Measurements from ENCODE around the gene MEST.
A peak's percentile ranks its signal among the peaks of the same experiment; 100 is the strongest.

Gene MEST

DNA sequence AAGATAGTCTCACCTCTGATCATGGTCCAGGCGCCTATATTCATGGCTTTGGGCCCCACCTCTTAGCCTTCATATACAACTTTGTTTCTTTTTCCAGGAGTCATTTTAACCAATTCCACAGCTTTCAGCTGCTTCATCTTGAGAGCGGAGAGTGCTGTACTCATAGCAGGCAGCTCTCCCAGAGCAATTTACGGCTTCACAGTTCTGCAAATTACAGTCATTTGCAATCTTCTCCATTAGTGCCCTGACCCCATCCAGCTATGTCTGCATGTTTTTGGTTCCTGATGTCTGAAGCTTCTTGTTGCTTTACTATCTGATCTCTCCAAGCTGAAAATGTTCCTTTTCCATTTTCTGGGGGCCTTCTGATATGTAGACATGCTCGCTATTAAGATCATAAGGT is 18.0 kb upstream of the MEST start:
- H3K4me3 ChIP-seq (ENCODE audit: low read depth, low read length), result no peak overlapping the region
- TF ChIP-seq, protein P1, sequence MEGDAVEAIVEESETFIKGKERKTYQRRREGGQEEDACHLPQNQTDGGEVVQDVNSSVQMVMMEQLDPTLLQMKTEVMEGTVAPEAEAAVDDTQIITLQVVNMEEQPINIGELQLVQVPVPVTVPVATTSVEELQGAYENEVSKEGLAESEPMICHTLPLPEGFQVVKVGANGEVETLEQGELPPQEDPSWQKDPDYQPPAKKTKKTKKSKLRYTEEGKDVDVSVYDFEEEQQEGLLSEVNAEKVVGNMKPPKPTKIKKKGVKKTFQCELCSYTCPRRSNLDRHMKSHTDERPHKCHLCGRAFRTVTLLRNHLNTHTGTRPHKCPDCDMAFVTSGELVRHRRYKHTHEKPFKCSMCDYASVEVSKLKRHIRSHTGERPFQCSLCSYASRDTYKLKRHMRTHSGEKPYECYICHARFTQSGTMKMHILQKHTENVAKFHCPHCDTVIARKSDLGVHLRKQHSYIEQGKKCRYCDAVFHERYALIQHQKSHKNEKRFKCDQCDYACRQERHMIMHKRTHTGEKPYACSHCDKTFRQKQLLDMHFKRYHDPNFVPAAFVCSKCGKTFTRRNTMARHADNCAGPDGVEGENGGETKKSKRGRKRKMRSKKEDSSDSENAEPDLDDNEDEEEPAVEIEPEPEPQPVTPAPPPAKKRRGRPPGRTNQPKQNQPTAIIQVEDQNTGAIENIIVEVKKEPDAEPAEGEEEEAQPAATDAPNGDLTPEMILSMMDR (conservative IDR thresholded peaks at IDR 0.05; ENCODE audit: low read depth, low read length), result no peak
- no peak for DNase-seq (ENCODE audit: low read depth)

DNA sequence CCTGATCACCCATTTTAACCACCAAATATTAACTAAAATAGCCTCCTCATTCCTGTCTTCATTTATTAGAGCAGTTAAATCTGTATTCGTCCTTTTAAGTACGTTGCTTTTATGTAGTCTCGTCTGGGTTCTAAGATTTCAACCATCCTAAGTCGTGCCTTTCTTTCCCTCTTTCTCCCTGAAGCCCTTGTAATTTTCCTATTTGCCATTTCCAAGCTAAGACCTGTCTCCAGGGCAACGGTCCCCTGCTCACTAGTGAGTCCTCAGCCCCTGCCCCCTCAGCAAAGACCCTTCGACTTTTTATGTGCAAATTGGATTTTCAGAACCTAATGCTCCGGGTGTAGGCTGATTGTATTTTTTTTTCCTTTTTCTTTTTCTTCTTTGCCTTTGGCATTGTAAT is 16.1 kb upstream of the MEST start:
- TF ChIP-seq, protein P1 (conservative IDR thresholded peaks at IDR 0.05; ENCODE audit: low read depth, low read length), result no peak

DNA sequence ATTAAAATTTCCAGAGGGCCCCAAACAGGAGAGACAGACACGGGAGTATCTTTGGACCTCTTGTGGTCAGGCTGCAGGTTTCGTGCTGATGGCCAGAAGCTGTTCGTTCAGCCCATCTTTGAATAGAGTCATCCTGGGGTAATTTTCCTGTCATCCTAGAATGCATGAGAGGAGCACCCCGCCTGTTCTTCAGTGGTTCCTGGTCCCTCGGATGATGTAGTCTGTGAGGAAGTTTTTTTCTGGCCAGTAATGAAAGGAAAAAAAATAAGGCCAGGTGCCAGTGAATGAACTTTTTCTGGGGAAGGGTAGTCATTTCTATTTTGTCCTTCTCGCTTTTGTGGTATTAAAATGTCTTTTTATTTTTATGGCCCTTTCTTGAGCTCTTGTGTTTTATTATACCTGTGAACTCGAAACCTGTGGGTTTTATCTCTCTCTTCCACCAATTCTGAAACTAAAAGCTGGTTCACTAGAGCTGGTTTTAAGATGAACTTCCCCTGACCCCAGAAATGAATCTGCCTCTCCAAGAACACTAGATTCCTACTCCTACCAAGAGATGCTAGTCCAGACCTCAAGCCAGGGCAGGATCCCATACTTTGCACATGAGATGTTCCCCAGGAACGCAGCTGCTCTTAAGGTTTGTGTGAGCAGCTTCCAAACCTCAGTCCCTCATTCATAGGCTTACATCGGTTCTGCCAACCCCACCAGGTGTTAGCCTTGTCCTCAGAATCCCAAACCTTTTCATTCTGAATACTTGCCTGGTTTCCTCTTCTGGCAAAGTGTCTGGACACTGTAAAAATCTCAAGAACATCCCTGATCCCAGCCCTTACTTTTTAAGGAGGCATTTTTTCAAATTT is 15.4 kb upstream of the MEST start:
- TF ChIP-seq, protein P1 (conservative IDR thresholded peaks at IDR 0.05; ENCODE audit: low read depth, low read length), result no peak
- DNase-seq (ENCODE audit: low read depth), result no peak

More for the DNA sequence above, 16.1 kb upstream of the MEST start:
- no peak for DNase-seq (ENCODE audit: low read depth)
- no peak overlapping the region for H3K4me3 ChIP-seq (ENCODE audit: low read depth, low read length)

DNA sequence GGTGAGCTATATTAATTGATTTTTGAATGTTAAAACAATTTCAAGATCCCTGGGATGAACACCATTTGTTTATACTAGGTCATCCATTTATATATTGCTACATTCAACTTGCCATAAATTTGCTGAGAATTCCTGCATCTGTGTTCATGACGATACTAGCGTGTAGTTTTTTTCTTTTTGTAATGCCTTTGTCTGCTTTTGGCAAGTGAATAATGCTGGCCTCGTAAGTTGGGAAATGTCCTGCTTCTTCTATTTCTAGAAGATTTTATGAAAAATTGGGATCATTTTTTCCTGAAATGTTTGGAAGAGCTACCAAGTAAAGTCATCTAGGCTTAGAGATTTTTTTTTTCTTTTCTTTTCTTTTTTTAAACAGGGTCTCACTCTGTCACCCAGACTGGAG is 12.9 kb upstream of the MEST start:
- no peak overlapping the region for H3K4me3 ChIP-seq (ENCODE audit: low read depth, low read length)

More for the DNA sequence above, 15.4 kb upstream of the MEST start:
- H3K4me3 ChIP-seq (ENCODE audit: low read depth, low read length), result no peak overlapping the region

DNA sequence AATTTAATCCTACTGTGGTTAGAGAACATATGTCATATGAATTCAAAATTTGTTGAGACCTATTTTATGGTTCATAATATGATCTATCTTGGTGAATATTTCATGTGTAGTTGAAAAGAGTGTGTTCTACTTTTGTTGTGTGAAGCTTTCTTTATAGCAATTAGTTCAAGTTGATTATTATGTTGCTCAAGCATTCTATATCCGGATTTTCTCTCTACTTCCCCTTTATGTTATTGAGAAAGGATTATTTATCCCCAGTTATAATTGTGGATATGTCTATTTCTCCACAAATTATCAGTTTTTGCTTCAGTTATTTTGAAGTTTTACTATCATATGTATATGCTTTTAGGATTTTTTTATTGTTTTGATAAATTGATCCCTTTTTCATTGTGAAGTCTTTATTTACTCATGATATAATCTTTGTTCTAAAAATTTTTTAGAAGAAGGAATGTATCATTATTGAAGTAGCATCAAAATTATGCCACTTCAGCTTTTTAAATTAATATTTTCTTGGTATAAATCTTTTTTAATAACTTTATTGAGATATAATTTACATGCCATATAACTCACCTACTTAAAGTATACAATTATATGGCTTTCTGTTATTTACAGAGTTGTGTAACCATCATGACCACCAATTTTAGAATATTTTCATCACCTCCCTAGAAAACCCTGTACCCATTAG is 12.0 kb upstream of the MEST start:
- TF ChIP-seq, protein P1 (conservative IDR thresholded peaks at IDR 0.05; ENCODE audit: low read depth, low read length), result no peak
- H3K4me3 ChIP-seq (ENCODE audit: low read depth, low read length), result no peak overlapping the region
- no peak for DNase-seq (ENCODE audit: low read depth)

More for the DNA sequence above, 12.9 kb upstream of the MEST start:
- DNase-seq (ENCODE audit: low read depth), result no peak
- TF ChIP-seq, protein P1 (conservative IDR thresholded peaks at IDR 0.05; ENCODE audit: low read depth, low read length), result no peak

DNA sequence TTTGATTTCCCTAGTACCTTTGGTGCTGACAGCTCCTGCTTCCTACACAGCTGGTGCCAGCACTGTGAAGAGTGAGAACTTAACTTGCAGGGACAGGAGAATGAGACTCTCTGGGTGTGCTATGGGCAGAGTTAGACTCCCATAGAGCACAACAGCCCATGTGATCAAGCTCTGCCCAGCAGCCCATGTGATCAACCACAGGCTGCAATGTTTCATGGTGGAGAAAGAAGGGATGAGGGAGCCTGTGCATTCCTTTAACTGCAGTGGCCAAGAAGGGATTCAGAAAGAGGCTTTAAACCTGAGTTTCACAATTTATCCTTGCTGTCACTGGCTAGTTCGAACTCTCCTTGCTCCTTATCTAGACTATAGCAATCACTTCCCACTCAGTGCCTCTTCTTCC is 10.0 kb upstream of the MEST start:
- H3K4me3 ChIP-seq (ENCODE audit: low read depth, low read length), result no peak overlapping the region
- peak; percentile 91 for DNase-seq (ENCODE audit: low read depth)
- TF ChIP-seq, protein P1 (conservative IDR thresholded peaks at IDR 0.05; ENCODE audit: low read depth, low read length), result no peak

All from choroid plexus epithelial cell (primary cell).